ENCODE results near the gene APOLD1. TPM values are rescaled to one million over a fixed set of nuclear protein-coding genes. Genes with fewer than 3 reads are reported as not detected.
"Not testable (repeated sequence)": the region's sequence is repeated elsewhere in the genome, so short reads cannot be mapped to it uniquely, and the experiment has no call there.

APOLD1 gene
- total and polyA plus RNA-seq, 8 donors: 1.6 to 6.4 (median 3.0) TPM

GRCh38 chr12:12839003-12839395, 53.5 kb downstream of the APOLD1 start:
- DNase-seq: no peak
- Histone ChIP-seq H3K4me3 (no peak overlapping the region), H3K27me3 (no peaks in the 10 kb centered on the region), H3K36me3 (no peaks in the 10 kb centered on the region), H3K4me1 (no peaks in the 10 kb centered on the region), H3K9me3 (no peaks in the 10 kb centered on the region), H3K27ac (no peak overlapping the region)
- no peak for TF ChIP-seq CTCF (IDR thresholded peaks at IDR 0.05)
- intact Hi-C loops (cut with DNase I): no loop called here
- WGBS, 2 donors: 86 to 87% methylated on average over 1 of the region's 1 CpG
- FAIRE-seq: no peak
- no peak for ATAC-seq

- 92 to 96% methylated on average over 10 of the region's 10 CpGs for WGBS, 2 donors
- H3K36me3 ChIP-seq; H3K27me3 ChIP-seq; intact Hi-C loops (cut with DNase I); H3K4me1 ChIP-seq; FAIRE-seq; H3K4me3 ChIP-seq; H3K9me3 ChIP-seq; H3K27ac ChIP-seq; DNase-seq; ATAC-seq: not testable (repeated sequence)
Measured at GRCh38 chr12:12839439-12839838, 54.0 kb downstream of the APOLD1 start.

- WGBS, 2 donors: 84 to 86% methylated on average over 5 of the region's 5 CpGs
- H3K4me1 ChIP-seq: no peaks in the 10 kb centered on the region
- no peak for FAIRE-seq
Measured at GRCh38 chr12:12839873-12840579, 54.6 kb downstream of the APOLD1 start.

GRCh38 chr12:12840580-12840899, 55.1 kb downstream of the APOLD1 start:
- intact Hi-C loops (cut with DNase I): no loop called here
- no peak for TF ChIP-seq CTCF (IDR thresholded peaks at IDR 0.05)
- no peaks in the 10 kb centered on the region for H3K9me3 ChIP-seq
- no peaks in the 10 kb centered on the region for H3K36me3 ChIP-seq
- no peaks in the 10 kb centered on the region for H3K4me1 ChIP-seq
- H3K27ac ChIP-seq: no peak overlapping the region
- ATAC-seq: no peak
- H3K4me3 ChIP-seq: no peak overlapping the region
- 92 to 95% methylated on average over 5 of the region's 5 CpGs for WGBS, 2 donors
- no peak for DNase-seq
- H3K27me3 ChIP-seq: no peaks in the 10 kb centered on the region
- no peak for FAIRE-seq

More at GRCh38 chr12:12839873-12840579, 54.6 kb downstream of the APOLD1 start:
- Histone ChIP-seq H3K4me3 (no peak overlapping the region), H3K36me3 (no peaks in the 10 kb centered on the region), H3K27ac (no peak overlapping the region), H3K27me3 (no peaks in the 10 kb centered on the region), H3K9me3 (no peaks in the 10 kb centered on the region)
- intact Hi-C loops (cut with DNase I): no loop called here
- TF ChIP-seq CTCF (IDR thresholded peaks at IDR 0.05): no peak
- DNase-seq (no peak), ATAC-seq (no peak)

Small RNA genes lying within 50 kb of the gene (microRNA-seq; reads per million reads assigned to microRNA genes)
- 0 reads per million in 2 donors for gene MIR613

Other genes with a start within 250 kb of the APOLD1 start
- gene DUSP16, start 222.8 kb upstream of the APOLD1 start, total RNA-seq: 10 to 100 TPM; 18.1 to 38.7 (median 27.8) TPM
- gene DUSP16, start 222.8 kb upstream of the APOLD1 start, polyA plus RNA-seq: 10 to 100 TPM in 1 of 2 donors, 1 to 10 TPM in 1; 5.8 to 10.1 TPM
- gene CREBL2, start 173.8 kb upstream of the APOLD1 start, total RNA-seq: 10 to 100 TPM; 13.9 to 29.7 (median 16.6) TPM
- gene CREBL2, start 173.8 kb upstream of the APOLD1 start, polyA plus RNA-seq: 10 to 100 TPM in 1 of 2 donors, 1 to 10 TPM in 1; 9.8 to 23.6 TPM
- gene GPR19, start 89.5 kb upstream of the APOLD1 start, total RNA-seq: under 1 TPM in 4 of 6 donors, not detected in 2; 0.16 to 0.58 (median 0.26) TPM
- under 1 TPM; 0.27 to 0.82 TPM for gene GPR19, start 89.5 kb upstream of the APOLD1 start, polyA plus RNA-seq
- 10 to 100 TPM; 12.8 to 23.7 (median 16.9) TPM for gene CDKN1B, start 68.3 kb upstream of the APOLD1 start, total RNA-seq
- gene CDKN1B, start 68.3 kb upstream of the APOLD1 start, polyA plus RNA-seq: 10 to 100 TPM; 12.1 to 19.1 TPM
- gene DDX47, start 27.7 kb downstream of the APOLD1 start, total RNA-seq: 10 to 100 TPM; 21.6 to 29.1 (median 26.2) TPM
- gene DDX47, start 27.7 kb downstream of the APOLD1 start, polyA plus RNA-seq: 10 to 100 TPM; 17.9 to 34.5 TPM
- gene GPRC5A, start 105.9 kb downstream of the APOLD1 start, total RNA-seq: 10 to 100 TPM in 1 of 6 donors, 1 to 10 TPM in 5; 1.9 to 11.0 (median 3.6) TPM
- 1 to 10 TPM in 1 of 2 donors, under 1 TPM in 1; 0.96 to 1.1 TPM for gene GPRC5A, start 105.9 kb downstream of the APOLD1 start, polyA plus RNA-seq
- under 1 TPM in 1 of 6 donors, not detected in 5; 0.24 TPM for gene GPRC5D, start 166.5 kb downstream of the APOLD1 start, total RNA-seq
- gene GPRC5D, start 166.5 kb downstream of the APOLD1 start, polyA plus RNA-seq: under 1 TPM; 0.33 to 0.42 TPM
- 10 to 100 TPM; 37.4 to 57.6 (median 49.1) TPM for gene HEBP1, start 214.6 kb downstream of the APOLD1 start, total RNA-seq
- 10 to 100 TPM; 25.8 to 41.6 TPM for gene HEBP1, start 214.6 kb downstream of the APOLD1 start, polyA plus RNA-seq